HG02610 (cell line): ENCODE results near the gene MSI2.

Source experiments
- ATAC-seq: cut with Tn5 transposase; IDR thresholded peaks from one replicate; pipeline ENCODE4 v1.9.1; 2021; ENCODE audit warnings: mild to moderate bottlenecking, moderate library complexity; ENCODE audit not compliant: unreplicated experiment

MSI2 gene

GRCh38 chr17:57665696-57666095 lies 409.4 kb downstream of the MSI2 start:
- no peak for ATAC-seq

DNA sequence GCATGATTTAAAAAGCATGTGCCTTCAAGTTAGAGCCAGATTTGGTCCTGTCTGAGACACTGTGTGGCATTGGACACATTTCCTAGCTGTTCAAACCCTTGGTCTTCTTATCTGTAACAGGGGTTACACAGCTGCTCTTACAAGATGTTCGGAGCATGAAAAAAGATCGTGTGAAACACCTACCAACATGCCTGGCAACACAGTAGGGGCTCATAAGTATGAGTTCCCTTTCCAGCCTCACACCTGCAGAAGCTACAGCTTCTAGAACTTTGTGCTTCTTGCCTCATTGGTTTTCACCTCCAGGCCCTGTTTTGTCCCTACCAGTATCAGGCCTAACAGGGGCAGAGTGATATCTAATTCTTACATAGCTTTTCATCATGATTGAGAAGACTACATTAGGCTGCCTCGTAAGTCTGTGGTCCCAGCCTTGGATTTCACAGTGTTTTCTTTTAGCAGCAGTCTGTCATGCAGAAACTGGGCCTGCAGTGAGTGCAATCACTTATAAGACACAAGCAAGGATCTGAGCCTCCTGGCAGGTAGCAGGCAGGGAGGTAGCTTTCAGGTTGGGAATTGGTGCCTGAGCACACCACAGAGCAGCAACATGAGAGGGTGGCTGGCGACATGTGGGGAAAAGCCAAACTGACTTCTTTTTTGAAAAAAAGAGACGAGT lies 410.0 kb downstream of the MSI2 start:
- ATAC-seq = no peak

- ATAC-seq = no peak
These were observed 410.6 kb downstream of the MSI2 start for GRCh38 chr17:57666946-57667345.

DNA sequence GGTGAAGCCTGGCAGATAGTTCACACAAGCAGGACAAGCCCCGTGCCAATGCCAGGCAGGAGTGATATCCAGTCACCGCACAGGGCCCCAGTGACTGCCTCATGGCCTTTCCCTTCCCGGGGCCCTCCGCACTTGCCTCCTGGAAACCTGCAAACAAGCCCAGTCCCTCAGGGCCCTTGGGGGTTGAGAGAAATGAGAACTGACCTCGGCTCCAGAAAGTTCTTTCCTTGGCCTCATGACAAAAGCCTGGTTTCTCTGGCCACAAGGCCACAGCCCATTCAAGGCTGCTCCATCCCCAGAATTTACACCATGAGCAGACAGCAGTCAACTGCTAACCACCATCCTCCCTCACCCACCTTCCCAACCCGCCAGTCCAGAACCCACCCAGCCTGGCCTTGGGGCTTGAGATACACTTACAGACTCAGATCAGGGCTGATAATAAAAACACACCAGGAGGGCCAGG lies 411.2 kb downstream of the MSI2 start:
- ATAC-seq = no peak

- no peak for ATAC-seq
These were observed 412.0 kb downstream of the MSI2 start for GRCh38 chr17:57668332-57668731.

DNA sequence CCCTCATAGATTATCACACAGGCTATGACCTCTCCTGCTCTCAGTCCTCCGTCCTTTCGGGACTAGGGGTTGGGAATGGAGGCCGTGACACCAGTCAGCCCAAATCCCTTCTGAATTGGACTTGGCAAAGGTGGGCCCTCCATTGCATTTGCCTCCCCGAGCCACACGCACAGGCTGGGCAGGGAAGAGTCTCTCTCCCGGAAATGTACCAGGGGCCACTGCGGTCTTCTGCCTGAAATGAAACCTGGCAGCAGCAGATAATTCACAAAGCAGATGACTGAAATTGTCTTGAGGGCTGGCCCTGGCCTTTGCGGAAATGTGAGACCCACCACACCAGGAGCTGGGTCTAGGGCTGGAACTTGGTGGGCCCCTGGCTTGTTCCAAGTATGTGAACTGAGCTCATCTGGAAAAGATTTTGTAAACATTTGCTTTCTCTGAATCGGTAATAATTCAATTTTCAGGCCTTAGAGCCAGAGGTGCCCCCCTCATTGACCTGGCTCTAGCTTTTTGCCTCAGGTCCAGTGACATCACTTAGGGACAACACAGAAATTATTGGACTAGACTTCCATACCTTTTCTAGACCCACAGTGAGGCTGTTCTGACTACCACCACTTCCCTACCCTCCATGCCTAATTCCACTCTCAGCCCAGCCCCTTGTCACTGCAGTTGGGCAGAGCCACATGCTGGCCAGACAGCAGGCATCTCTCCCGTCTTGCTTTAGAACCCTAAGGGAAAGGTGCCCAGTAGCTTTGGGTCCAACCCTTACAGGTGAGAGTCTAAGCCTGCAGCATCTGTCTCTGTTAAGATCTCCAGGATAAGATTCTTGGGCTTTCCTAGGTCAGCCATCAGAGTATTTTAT lies 413.6 kb downstream of the MSI2 start:
- no peak for ATAC-seq

- ATAC-seq = no peak
These were observed 414.6 kb downstream of the MSI2 start for GRCh38 chr17:57670769-57671569.

DNA sequence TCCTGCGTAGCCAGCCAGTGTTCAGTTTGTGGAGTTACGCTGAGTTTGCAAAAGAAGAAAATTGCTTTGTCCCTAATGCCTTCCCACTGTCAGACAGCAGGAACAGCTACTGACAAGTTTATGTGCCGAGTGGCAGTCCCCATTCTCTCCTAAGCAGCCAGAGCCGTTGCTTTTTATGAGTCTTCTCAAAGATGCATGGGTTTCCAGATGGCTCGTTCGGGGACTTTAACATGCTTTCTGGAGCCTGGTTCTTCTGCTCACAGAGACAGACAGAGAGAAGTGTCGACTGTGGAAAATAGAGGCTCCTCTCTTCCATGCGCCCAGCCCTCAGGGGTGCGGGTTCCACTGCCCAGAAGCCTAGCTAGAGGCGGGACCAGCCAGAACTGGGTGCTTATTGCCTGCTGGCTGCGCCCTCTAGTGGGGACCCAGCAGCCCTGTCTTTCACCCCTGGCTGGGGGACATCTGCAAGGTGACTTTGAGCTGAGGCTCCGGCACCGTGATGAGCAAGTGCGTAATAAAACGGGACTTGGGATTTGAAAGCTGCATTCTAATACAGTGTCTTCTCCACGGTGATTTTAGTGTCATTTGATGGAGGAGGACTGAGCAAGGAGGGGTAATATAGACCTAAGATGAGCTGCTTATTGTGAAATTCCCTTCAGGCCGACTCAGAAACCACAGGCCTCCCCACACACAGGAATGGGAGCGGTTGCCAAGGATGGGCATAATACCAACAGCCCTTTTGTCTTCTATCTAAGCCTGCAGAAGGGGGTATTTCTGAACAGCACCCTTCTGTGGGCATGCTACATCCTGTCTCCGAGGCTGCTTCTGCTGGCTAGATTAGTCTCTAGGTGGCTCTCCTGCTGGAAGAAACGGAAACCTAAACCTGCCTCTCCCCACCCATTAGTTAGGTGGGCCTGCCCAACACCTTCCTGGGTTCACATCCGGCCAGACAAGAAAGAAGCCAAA lies 415.6 kb downstream of the MSI2 start:
- peak; percentile 44 for ATAC-seq

DNA sequence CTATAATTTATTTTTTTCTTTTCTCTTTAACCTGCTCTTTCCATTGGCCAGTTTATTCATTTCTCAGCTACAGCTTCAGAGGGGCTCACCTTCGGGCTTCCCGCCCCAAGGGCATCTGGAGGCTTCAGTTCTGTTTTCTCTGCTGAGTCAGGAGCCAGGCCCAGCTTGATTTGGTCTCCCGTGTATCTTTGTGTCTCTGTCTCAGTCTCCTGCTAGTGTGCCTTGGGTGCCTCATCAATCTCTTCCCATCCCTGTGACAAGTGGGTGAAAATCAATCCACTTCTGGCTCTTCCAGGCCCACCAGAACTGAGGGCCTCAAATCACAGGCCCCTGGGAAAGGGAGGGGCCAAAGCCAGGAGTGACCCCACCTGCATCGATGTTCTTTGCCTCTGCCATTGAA lies 416.6 kb downstream of the MSI2 start:
- no peak for ATAC-seq

GRCh38 chr17:57674894-57675293 lies 418.6 kb downstream of the MSI2 start:
- ATAC-seq = no peak

DNA sequence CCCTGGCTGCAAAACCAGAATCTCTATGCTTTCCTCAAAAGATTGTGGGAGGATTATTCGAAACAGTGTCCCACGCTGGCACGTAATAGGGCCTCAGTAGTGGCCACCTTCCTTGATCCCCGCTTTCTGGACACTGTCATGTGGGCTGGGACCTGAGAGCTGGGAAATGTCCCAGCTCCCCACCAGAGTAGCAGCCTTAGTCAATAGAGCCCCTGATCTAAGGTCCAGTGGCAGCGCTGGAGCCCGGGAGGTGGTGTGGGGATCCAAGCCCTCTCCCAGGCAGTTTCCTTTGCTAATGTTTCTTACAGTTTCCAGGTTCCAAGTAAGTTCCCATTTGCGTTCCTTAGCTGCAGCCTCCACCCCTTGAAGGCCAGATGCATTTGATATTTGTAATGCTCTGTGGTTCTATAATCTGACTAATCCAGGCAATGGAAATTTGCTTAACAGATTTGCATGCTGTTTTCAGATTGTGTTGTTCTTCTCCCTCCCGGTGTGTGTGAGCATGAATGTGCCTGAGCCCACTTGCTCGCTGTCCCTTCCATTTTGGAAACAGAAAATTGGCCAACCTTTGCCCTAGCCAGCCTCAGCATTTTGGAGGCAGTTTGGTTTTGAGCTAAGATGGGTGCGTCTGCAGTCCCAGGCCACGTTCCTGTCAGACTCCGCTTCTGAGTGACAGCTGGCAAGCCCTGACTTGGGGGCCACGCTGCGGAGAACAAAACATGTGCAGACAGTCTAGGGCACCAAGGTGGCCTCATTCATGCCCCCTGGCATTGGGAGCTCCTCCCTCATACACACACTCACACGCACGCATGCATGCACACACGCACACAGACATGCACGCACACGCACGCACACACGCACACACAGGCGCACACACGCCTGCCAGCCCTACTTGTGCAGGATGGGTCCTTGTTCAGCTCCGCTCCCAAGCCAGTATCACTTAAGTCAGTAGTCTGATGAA lies 419.4 kb downstream of the MSI2 start:
- no peak for ATAC-seq

GRCh38 chr17:57676543-57676942 lies 420.2 kb downstream of the MSI2 start:
- ATAC-seq = no peak

DNA sequence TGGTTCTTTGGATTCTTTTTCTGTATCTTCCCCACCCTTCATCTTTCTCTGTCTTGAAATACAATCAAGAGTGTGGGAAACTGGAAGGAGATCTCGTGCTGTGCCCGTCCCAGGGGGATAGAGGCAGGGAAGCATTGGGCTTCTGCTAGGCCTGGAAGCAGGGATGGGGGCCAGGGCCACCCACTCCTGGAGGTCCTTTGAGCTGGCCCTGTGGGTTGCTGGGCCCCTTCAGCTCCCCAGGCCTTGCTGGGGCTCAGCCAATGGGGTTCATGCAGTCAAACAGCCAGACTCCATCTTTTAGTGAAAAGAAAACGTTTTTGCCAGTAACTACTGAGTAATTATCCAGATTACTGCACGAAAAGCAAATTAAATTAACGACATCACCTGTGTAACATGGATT lies 421.0 kb downstream of the MSI2 start:
- ATAC-seq = no peak

DNA sequence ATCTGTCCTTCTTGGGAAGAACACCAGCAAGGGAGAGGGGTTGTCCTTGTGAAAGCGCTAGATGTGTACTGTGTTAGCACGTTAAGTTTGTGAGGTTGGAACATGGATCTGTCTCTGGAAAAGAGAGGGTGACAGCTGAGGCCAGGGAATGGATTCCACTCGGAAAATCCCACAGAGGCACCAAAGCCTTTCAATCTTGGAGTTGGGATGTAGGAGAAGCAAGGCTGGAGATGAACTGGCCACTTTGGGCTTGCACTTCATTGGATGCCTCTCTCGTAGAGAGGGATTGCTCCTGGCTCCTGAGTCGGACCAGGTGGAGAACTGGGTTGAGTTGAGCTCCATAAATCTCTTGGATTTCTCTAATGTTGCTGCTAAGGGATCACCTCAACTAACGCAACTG lies 421.5 kb downstream of the MSI2 start:
- no peak for ATAC-seq

GRCh38 chr17:57678393-57678792 lies 422.1 kb downstream of the MSI2 start:
- no peak for ATAC-seq

GRCh38 chr17:57679356-57679755 lies 423.0 kb downstream of the MSI2 start:
- no peak for ATAC-seq

GRCh38 chr17:57679906-57680695 lies 423.8 kb downstream of the MSI2 start:
- no peak for ATAC-seq

GRCh38 chr17:57682701-57683100 lies 426.4 kb downstream of the MSI2 start:
- ATAC-seq = no peak
